Measurements from ENCODE around the gene SEMA3E. TPM values are rescaled to one million over a fixed set of nuclear protein-coding genes. Genes with fewer than 3 reads are reported as not detected.

The SEMA3E gene
- total RNA-seq, 1 donor from 2014 or later = 0.45 TPM

DNA sequence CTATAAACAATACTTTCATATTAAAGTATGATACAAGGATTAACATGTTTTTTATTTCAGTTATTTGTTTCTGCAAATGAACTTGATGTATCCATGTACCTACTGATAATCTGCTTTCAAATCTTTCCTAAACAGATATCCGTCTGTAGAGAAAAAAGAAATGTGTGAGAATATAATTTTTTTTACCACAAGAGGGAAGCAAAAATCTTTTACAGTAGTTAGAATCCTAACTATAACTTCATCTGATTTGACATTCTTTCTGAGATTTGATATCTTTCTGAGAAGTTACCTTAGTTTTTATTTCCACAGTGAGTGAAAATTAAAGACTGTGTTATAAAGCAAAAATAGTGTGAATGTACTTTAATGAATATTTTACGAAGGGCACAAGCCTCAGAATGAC is 282.3 kb downstream of the SEMA3E start:
- ATAC-seq (no peak), DNase-seq (ENCODE audit: low spot score) (no peak)

DNA sequence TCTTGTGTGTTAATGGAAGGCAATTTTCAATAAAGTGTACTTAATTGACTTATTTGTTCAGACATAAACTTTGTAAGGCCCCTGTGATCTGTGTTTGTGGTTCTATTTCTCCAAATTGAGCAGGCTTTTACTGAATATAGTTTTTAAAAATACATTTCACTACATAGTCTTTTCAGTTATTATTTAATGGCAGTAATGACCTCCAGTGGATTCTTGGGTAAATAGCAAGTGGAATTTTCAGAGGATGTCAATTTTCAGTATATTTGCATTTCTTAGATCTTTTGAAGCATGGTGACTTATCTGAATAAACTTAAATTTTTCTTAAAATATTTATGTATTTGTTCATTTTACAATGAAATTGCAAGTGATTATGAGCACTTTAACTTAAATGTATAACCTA is 283.2 kb downstream of the SEMA3E start:
- ATAC-seq = no peak
- no peak for DNase-seq (ENCODE audit: low spot score)

DNA sequence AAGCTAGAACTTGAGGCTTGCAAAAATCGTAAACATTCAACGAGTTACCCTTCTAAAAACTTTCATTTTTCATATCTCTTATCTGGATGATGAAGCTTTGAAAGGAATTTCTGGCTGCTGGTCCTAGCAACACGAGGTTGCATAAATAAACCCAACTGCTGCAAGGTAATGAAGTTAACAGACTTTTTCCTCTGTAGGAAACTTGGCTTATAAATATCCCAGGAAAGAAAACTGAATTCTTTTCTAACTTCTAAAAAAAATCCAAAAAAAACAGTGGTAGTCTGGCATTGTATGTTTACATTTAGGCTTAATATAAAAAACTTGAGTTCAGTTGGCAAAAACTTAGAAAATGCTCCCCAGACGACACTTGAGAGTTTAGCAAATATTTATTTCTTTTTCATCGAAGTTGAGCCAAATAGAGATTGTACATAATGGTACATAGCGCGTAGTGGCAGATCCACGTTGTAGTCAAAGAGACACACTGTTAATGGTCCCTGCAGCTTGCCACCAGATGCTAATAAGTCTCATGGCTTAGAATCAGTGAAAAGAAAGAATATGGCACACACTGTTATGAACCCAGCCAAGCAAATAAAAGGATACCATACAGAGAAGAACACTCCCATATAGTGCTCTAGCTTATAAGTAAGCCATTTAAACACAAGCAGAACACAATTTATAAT is 285.9 kb downstream of the SEMA3E start:
- ATAC-seq (no peak), DNase-seq (ENCODE audit: low spot score) (no peak)

DNA sequence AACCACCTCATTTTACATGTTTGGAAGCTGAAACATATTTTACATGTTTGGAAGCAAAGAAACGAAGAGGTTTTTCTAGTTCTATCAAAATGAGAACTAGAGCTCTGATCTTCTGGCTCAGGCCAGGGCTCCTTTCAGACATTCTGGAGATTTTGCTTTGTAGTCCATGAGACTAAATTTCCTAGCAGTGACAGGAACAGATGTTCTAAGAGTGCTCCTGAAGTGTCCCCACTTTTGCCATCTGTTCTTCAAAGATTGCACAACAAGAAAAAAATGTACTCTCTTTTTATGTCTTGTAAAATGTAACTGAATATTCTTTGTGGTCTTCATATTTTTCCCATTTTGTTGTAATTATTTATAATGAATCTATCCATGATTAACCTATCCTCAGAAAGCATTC is 289.8 kb downstream of the SEMA3E start:
- DNase-seq (ENCODE audit: low spot score) (no peak), ATAC-seq (no peak)

DNA sequence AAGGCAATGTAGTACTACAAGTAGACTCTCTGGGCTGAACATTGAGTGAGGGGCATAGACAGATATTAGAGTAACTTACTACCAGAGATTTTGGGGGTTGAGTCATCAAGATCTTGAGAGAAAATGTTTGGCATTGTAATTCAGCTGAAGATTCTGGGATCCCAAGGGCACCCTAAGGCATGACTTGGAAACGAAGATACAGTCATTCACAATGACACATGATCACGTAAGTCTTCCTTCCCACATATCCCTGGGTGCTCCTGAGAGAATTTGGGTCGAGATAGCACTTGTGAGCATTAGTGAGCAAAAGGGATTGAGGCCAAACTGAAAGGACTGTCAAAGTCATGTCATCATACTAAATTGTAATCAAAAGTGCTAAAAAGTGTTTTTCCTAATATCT is 293.8 kb downstream of the SEMA3E start:
- ATAC-seq (no peak), DNase-seq (ENCODE audit: low spot score) (no peak)

DNA sequence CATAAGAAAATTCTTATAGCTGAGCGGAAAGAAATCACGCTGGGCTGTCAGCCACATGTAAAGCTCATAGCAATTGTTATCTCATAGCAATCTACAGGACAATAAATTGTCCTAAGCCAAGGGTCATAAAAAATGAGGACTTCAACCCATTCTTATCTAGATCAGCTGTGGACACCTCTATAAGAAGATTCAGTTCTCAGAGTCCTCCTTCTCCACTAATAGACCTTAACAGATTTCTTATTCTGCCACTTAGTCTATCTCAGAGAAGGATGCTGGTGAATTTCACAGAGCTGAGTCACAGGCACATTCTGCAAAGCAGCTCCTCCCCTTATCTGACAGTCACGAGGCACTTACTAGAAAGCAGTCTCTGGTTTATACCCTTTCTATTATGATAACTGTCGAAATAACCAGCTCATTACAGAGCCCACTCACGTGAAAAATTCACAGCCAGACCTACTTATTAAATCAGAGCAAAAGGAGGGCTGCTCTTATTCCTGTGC is 300.9 kb downstream of the SEMA3E start:
- ATAC-seq (no peak), DNase-seq (ENCODE audit: low spot score) (no peak)

DNA sequence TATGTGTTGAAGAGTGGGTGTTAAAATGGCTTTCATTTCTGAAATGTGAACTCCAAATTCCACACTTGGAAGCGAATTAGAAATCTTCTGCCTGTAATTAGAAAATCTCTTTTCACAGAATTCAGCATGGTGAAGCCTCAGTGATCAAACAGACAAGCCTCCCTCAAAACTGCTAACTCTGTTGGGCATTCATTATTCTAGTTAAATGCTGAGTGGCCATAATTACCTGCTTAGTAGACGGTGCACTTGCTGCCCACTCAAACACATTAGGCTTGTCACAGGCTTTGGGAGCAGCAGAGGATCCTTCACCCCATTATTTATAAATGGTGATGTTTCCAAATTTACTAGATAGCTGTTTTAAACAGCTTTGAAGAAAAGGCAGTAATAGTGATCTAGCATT is 309.0 kb downstream of the SEMA3E start:
- ATAC-seq (no peak), DNase-seq (ENCODE audit: low spot score) (no peak)

DNA sequence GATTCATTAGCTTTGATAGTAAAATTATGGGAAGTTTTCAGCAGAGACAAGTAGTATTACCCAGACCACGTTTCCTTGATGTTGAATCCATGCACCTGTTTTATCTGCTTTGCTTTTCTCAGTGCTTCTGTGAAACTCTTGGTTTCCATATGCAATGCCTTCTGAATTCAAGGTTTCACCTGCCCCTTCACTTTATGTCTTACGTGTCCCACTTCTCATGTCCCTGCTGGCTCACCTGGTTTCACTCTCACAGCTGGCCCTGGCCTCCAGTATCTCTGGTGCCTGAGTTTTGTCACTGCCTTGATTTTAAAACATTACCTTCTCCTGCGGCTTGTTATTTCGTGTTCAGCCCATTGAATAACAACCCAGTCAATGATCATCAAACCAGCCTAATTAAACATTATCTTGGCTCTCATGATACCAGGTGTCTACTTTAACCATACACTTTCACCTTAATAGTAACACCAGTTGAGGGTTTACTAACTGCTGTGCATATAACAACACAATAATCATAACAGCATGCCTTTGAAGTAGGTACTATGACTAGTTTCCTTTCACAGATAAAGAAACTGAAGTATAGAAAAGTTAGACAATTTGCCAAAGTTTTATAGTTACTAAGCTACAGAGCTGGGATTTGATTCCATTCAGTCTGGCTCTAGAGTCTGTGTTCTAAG is 310.5 kb downstream of the SEMA3E start:
- no peak for ATAC-seq
- DNase-seq (ENCODE audit: low spot score) = no peak

DNA sequence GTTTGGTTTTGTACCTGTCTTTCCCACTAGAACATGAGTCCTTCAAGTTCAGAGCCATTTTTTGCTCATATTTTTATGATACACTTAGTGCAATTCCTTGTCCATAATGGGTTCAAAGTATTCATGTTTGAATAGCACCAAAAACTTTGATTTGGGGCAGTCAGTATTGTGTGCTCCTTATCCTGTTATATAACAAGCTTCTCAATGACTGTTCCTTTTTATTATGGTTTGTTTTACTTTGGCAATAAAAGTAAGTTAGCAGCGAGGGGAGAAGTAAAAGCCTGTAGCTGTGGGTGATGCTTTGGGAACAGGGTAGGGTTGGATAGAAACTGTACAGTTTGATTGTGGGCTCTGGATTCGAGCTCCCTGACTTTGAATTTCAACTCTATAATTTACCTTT is 311.9 kb downstream of the SEMA3E start:
- no peak for ATAC-seq
- DNase-seq (ENCODE audit: low spot score) = no peak

DNA sequence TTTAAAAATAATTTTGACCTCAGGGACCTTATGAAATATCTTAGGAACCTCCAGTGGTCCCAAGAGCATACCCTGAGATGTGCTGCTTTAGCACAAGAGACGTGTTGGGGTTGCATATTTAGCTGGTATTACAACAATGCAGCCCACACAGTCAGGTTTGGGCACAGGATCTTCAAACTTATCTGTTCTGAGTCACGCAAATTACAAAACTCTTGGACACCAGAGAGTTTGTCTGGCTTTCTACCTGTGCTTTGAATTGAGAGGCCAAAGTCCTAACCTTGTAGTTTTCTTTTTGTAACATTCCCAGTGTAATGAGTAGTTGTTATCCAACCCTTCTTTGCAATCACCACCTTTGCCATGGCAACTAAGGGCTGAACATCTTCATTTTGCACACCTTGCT is 322.7 kb downstream of the SEMA3E start:
- ATAC-seq = no peak
- DNase-seq (ENCODE audit: low spot score) = no peak

DNA sequence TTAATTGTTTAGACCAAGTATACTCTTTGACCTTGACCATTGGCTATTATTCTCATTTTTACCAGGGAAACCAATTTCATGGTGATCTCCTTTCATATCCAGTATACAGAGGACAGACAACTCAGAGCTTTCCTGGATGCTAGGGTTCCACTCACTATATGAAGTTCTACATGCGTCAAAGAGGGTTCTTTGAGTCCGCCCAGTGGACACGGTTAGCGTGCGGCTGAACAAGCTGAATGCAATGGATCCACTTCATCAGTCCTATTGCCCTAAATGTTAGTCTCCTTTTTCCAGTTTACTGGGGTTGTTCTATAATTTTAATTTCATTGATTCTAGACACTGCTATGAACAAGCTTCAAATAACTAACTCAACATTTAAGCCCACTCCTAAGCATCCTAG is 323.9 kb downstream of the SEMA3E start:
- ATAC-seq (no peak), DNase-seq (ENCODE audit: low spot score) (no peak)

DNA sequence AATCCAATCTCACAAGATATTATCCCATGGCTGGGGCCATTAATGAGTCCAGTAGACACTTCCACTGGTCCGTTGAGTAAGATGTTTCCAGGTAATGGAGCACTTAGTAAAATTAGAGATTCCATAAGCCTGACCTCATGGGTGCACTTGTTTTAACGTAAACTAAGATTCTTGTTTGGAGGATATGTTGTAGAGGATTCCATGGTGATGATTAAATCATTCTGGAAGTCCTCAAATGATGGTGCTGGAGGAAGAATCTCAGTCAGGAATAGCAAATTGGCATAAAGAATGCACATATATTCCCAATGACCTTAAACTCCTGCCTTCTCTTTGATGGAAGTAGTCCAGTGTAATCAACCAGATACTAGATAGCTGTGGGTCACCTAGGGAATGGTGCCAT is 324.3 kb downstream of the SEMA3E start:
- ATAC-seq = no peak
- DNase-seq (ENCODE audit: low spot score) = no peak

DNA sequence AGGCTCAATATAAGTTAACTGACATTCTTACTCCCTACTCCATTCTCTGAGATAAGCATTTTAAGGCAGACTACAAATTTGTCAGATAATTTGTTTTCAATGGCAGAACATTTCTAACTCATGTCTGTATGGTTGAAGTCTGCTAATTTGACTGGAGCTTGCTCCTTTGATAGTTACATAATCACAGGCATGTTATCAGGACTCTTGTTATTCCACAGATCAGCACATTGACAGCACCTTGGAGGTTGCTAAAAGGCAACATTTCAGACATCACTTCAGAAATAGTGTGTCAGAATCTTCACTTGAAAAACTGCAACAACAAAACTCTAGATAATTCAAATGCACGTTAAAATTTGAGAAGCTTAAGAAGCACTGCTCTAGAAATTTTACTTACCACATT is 327.9 kb downstream of the SEMA3E start:
- no peak for ATAC-seq
- no peak for DNase-seq (ENCODE audit: low spot score)

DNA sequence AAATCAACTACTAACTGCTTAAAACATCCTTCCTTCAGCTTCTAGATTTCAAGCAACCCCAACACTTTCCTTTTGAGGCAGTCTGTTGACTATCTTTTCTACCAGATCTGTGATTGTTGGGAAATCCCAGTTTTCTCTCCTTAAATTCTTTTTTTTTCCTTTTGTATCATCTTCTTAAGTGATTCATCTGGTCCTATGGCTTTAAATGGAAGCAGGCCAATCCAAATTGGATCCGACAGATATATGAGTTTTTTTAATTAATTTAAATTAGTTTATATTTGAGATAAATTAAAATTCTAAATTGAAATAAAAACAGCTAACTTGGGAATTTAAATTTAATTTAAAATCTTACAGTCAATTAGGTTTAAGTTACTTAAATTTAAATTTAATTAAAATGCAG is 335.0 kb downstream of the SEMA3E start:
- no peak for DNase-seq (ENCODE audit: low spot score)
- ATAC-seq = no peak

Data from left lobe of liver (tissue), 2 donors.